ENCODE data around the gene ABCG5. TPM values are rescaled to one million over a fixed set of nuclear protein-coding genes. Genes with fewer than 3 reads are reported as not detected.

ABCG5 gene
- total RNA-seq, 2 donors from 2014 or later = not detected

- no peaks in the 10 kb centered on the region for H3K9me3 Mint-ChIP-seq
- no peaks in the 10 kb centered on the region for H3K36me3 Mint-ChIP-seq (ENCODE audit: low read depth)
- H3K27me3 Mint-ChIP-seq (ENCODE audit: insufficient read depth) = peaks cover 6% of the 10 kb centered on the region
- TF ChIP-seq CTCF (conservative IDR thresholded peaks at IDR 0.05) = no peak
- Histone ChIP-seq H3K36me3 (ENCODE audit: control insufficient read depth, insufficient read depth, low read length) (no peaks in the 10 kb centered on the region), H3K4me3 (ENCODE audit: low read length) (no peak overlapping the region), H3K27ac (ENCODE audit: low read depth, low read length) (no peak overlapping the region), H3K9ac (ENCODE audit: extremely low read depth, low read length, poor library complexity, severe bottlenecking) (no peak overlapping the region), H3K9me3 (ENCODE audit: control insufficient read depth, low read length) (no peaks in the 10 kb centered on the region), H3K27me3 (ENCODE audit: control insufficient read depth, insufficient read depth, low read length, poor library complexity, severe bottlenecking) (peaks cover 11% of the 10 kb centered on the region), H3K4me1 (ENCODE audit: control insufficient read depth, insufficient read depth, low read length) (no peaks in the 10 kb centered on the region)
- 83% methylated on average over 1 of the region's 1 CpG; no CpG with 5 or more reads in 1 of the 2 experiments for WGBS, 2 experiments (ENCODE audit: insufficient coverage in 1 of 2, insufficient read length in 1 of 2)
- no peak overlapping the region for H3K4me3 Mint-ChIP-seq
- H3K27ac Mint-ChIP-seq = no peak overlapping the region
- no peaks in the 10 kb centered on the region for H3K4me1 Mint-ChIP-seq
- peak; percentile 28 for DNase-seq
These were observed 6.5 kb upstream of the ABCG5 start for GRCh38 chr2:43845181-43845580.

GRCh38 chr2:43842866-43843226, 4.2 kb upstream of the ABCG5 start:
- H3K4me1 Mint-ChIP-seq = no peaks in the 10 kb centered on the region
- Histone ChIP-seq H3K9me3 (ENCODE audit: control insufficient read depth, low read length) (no peaks in the 10 kb centered on the region), H3K4me3 (ENCODE audit: low read length) (no peak overlapping the region), H3K27me3 (ENCODE audit: control insufficient read depth, insufficient read depth, low read length, poor library complexity, severe bottlenecking) (peaks cover 11% of the 10 kb centered on the region), H3K9ac (ENCODE audit: extremely low read depth, low read length, poor library complexity, severe bottlenecking) (no peak overlapping the region), H3K27ac (ENCODE audit: low read depth, low read length) (no peak overlapping the region), H3K4me1 (ENCODE audit: control insufficient read depth, insufficient read depth, low read length) (no peaks in the 10 kb centered on the region), H3K36me3 (ENCODE audit: control insufficient read depth, insufficient read depth, low read length) (no peaks in the 10 kb centered on the region)
- WGBS, 2 experiments (ENCODE audit: insufficient coverage in 1 of 2, insufficient read length in 1 of 2) = 92 to 100% methylated on average over 3 to 9 of the region's 9 CpGs
- no peak for TF ChIP-seq CTCF (conservative IDR thresholded peaks at IDR 0.05)
- peaks cover 6% of the 10 kb centered on the region for H3K27me3 Mint-ChIP-seq (ENCODE audit: insufficient read depth)
- no peak overlapping the region for H3K27ac Mint-ChIP-seq
- H3K9me3 Mint-ChIP-seq = no peaks in the 10 kb centered on the region
- no peaks in the 10 kb centered on the region for H3K36me3 Mint-ChIP-seq (ENCODE audit: low read depth)
- no peak overlapping the region for H3K4me3 Mint-ChIP-seq
- peak; percentile 17 for DNase-seq

GRCh38 chr2:43841949-43842865, 3.6 kb upstream of the ABCG5 start:
- no peak overlapping the region for H3K9ac ChIP-seq (ENCODE audit: extremely low read depth, low read length, poor library complexity, severe bottlenecking)
- no peak for TF ChIP-seq CTCF (conservative IDR thresholded peaks at IDR 0.05)
- Mint-ChIP-seq H3K27me3 (ENCODE audit: insufficient read depth) (peaks cover 6% of the 10 kb centered on the region), H3K36me3 (ENCODE audit: low read depth) (no peaks in the 10 kb centered on the region), H3K27ac (no peak overlapping the region), H3K4me1 (no peaks in the 10 kb centered on the region), H3K4me3 (no peak overlapping the region), H3K9me3 (no peaks in the 10 kb centered on the region)
- H3K9me3 ChIP-seq (ENCODE audit: control insufficient read depth, low read length) = no peaks in the 10 kb centered on the region
- H3K27me3 ChIP-seq (ENCODE audit: control insufficient read depth, insufficient read depth, low read length, poor library complexity, severe bottlenecking) = peaks cover 11% of the 10 kb centered on the region
- no peaks in the 10 kb centered on the region for H3K4me1 ChIP-seq (ENCODE audit: control insufficient read depth, insufficient read depth, low read length)
- no peak for DNase-seq
- no peak overlapping the region for H3K27ac ChIP-seq (ENCODE audit: low read depth, low read length)
- no peak overlapping the region for H3K4me3 ChIP-seq (ENCODE audit: low read length)
- 91 to 97% methylated on average over 7 to 14 of the region's 14 CpGs for WGBS, 2 experiments (ENCODE audit: insufficient coverage in 1 of 2, insufficient read length in 1 of 2)
- no peaks in the 10 kb centered on the region for H3K36me3 ChIP-seq (ENCODE audit: control insufficient read depth, insufficient read depth, low read length)
